Measurements from ENCODE around the gene SLC16A10.
"Not testable (repeated sequence)": the region's sequence is repeated elsewhere in the genome, so short reads cannot be mapped to it uniquely, and the experiment has no call there.

Gene SLC16A10

DNA sequence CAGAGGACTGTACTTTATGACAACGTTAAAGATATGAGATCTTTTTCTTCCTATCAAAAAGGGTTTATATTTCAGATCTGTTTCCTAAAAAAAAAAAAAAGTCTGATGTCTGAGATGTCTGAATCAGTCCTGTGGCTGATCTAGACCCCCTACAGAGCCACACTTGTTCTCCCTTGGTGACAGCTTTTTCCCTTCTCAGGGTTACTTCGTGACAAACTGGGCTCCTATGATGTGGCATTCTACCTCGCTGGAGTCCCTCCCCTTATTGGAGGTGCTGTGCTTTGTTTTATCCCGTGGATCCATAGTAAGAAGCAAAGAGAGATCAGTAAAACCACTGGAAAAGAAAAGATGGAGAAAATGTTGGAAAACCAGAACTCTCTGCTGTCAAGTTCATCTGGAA is 134.5 kb downstream of the SLC16A10 start:
- DNase-seq = no peak

DNA sequence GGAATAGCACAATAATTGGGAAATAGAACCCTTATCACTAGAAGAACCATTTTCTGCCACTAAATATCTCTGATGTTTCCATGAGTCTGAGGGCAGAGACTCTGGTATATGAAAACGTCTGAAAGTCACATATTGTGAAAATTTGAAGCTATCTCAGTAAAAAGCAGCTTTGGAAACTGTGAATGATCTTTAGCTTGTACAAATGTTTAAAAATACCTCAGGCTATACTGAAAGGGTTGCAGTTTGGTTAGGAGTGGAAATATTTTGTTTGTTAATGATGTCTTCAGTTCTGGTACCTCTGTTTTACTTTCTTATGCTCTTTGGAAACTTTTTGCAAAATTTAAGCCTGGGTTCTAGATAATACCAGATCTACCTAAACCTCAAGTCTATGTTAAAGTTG is 135.0 kb downstream of the SLC16A10 start:
- DNase-seq = no peak

DNA sequence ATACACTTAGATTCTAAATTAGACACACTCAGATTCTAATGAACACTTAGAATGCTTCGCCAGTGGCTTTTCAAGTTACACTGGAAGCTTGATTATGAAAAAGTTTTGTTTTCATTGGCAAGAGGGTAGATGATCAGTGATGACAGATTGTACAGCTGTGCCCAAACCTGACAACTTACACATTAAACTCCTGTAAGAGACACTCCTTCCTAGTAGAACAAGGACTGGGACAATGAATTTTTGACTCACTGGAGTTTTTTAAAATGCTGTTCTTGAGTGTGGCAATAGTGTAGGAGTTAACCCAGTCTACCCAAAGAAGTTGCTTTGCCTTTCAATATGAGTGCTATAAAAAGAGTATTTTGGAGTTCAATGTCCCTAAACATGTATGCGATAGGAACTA is 140.8 kb downstream of the SLC16A10 start:
- no peak for DNase-seq

DNA sequence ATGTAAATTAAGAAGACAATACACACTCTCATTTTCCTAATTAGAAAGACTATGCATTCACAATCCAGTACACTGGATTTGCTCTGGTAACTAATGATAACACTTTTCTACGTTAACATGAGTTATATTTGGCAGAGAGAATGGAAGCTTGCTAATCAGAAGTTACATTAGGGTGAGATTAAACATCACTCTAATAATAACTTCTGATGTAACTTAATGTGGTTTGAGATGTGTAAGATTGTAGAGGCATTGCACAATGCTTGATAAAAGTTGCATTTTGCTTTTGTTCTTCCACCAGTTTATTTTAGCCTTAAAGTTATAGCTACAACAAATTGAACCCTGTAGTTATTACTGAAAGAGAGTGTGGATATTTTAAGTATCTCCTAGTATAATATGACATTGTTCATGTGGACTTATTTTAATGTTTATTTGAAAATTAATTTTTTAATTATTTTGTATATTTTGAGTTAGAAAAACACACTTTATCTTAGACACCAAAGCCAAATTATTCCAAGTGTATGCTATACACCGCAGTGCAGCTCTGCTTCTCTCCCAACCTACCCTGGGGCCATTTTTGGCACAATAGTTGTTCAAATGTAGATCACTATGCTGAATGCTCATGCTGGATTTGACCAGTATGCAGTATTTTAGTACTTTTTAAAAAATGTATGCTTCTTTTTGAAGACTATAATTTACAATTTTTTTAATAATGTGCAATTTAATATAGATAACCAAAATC is 143.2 kb downstream of the SLC16A10 start:
- DNase-seq = no peak

DNA sequence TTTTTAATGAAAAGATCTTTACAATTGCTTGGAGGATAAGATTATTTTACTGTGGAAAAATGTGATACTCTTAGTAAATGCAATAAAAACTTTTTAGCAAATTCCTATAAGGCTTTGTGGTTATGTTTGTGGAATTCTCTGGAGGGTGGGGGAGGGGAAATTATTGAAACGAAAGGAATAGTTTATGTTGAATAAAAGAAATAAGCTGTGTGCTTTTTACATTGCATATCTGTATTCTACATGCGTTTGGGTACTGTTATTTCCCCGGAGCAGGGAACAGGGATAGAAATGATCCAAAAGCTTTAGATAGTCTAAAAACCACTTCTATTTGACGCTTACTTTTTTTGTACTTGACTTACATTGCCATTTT is 143.8 kb downstream of the SLC16A10 start:
- DNase-seq = no peak

DNA sequence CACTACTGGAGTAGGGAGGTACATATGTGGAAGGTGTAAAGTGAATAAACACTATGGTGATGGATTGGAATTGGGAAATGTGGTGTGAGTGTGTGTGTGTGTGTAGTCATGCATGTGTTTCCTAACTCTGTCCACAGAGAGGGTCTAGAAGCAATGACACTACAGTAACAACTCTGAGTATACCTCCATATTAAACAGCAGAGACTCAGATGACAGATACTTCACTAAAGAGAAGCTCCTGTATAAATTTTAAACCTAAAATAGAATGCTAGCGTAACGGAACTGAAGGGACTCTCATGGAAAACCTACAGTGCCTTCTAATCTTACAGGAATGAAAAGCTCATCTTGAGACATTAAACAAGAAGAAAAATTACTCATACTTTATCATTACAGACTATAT is 150.5 kb downstream of the SLC16A10 start:
- DNase-seq = no peak

DNA sequence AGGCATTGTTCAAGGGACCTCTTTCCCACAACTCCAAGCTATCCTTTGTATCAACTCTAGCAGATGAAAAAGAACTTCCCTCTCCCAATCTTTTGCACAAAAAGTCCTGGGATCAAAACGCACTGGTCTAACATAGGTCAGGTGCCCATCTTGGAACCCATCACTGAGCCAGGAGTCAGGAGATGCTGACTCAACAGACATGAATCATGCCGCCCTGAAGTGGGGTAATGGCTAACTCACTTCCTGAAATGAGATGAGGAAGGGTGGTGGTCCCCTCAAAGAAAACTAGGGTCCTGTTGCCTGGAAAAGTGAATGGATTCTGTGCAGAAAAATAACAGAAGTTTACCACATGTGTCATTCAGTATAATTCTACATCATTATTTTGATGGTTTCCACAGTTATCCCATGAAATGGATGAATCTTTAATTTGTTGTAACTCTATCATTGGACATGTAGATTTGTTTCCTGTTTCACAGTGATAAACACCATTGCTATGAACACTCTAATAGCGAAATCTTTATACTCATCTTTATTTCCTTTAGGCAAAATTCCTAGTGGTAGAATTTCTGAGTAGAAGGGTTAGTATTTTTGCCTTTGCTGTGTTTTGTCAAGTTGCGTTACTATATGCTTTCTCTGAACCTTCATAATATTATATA is 151.3 kb downstream of the SLC16A10 start:
- DNase-seq = no peak

DNA sequence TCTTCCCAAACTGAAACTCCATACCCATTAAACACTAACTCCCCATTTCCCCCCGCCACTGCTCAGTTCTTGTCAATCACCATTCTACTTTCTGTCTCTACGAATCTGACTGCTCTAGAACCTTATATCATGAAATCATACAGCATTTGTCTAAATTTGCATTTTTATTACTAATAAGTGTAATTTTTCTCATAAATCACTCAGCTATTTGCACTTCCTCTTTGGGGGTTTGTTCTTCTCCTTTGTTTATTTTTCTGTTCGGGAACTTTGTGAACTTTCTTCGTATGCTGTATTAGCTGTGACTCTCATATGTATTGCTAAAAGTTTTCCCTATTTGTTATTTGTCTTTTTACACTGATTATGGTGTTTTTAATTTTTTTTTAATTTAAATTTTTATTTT is 152.2 kb downstream of the SLC16A10 start:
- DNase-seq = no peak

DNA sequence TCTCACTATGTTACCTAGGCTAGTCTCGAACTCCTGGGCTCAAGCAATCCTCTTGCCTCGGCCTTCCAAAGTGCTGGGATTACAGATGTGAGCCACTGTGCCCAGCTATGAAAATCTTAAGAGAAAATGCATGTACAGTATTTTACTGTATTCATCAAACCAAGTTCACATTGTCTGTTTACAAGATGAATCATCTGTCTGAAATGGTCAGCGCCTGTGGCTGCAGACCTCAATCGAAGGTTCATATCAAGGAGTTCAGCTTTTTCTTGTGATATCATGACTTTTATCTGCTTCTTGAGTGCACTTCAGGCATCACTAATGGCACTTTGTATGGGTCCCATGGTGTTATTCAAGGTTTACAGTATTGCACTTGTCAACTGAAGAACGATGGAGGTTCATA is 155.1 kb downstream of the SLC16A10 start:
- no peak for DNase-seq

DNA sequence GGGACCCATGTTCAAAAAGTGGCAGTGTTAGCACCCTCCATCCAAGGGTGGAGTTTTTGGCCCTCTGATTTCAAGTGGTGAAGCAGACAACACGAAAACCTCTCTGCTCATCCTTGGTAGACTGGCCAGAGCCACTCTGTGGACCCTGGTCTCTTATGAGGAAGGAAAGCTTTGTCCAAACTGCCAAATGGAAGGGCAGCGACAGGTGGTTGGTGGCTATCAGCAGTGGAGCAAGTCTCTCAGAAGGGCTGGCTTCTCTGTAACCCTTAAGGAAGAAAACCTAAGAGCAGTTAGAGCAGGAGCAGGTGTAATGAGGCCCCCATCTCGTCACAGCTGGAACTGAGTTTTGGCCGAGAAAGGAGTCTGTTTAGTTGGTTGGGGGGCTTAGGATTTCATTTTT is 155.8 kb downstream of the SLC16A10 start:
- no peak for DNase-seq

DNA sequence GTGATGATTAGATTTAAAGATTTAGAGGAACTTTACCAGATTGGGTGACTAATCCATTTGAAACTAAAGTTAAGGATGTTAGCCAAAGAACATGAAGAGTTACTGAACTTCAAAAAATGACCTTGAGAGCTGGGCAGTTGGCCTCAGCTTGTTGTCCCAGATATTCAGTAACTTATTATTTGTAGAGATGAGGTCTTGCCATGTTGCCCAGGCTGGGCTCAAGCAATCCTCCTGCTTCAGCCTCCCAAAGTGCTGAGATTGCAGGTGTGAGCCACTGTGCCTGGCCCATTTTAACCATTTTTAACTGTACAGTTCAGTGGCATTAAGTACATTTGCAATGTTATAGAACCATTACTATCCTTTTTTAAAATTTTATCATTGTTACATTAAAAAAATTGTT is 161.5 kb downstream of the SLC16A10 start:
- DNase-seq = no peak

DNA sequence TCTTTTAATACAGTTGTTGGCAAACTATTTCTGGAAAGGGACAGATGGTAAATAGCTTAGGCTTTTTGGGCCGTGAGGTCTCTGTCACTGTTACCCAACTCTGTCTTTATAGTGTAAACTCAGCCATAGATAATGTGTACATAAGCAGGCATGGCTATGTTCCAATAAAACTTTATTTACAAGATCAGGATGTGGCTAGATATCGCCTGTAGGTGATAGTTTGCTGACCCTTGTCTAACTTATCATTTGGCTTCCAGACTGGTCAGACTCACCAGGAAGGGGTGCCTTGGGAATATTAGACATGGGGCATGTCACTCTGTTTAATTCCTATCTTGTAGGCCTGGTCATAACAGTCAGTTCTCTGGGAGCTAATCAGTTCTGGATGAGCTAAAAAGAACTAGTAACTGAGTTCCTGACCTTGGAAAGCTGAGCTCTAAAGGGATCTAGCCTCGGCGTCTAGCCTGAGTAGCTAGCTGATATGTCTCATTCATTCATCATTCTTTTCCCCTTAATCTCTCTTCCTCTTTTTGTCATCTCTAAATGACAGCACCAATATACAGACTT is 163.6 kb downstream of the SLC16A10 start:
- no peak for DNase-seq

DNA sequence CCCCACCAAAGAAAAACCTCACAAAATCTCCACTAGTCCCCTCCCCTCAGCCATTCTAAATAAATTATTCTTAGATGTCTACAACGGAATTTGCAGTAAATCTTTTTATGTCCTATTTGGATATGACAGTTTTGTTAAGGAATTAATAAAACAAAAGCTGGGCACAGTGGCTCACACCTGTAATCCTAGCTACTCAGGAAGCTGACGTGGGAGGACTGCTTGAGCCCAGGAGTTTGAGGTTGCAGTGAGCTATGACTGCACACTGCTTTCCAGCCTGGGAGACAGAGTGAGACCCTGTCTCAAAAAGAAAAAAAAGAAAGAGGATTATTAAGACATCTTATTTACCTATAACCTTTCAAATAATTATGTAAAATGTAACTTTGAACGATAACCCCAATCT is 165.4 kb downstream of the SLC16A10 start:
- DNase-seq = no peak

DNA sequence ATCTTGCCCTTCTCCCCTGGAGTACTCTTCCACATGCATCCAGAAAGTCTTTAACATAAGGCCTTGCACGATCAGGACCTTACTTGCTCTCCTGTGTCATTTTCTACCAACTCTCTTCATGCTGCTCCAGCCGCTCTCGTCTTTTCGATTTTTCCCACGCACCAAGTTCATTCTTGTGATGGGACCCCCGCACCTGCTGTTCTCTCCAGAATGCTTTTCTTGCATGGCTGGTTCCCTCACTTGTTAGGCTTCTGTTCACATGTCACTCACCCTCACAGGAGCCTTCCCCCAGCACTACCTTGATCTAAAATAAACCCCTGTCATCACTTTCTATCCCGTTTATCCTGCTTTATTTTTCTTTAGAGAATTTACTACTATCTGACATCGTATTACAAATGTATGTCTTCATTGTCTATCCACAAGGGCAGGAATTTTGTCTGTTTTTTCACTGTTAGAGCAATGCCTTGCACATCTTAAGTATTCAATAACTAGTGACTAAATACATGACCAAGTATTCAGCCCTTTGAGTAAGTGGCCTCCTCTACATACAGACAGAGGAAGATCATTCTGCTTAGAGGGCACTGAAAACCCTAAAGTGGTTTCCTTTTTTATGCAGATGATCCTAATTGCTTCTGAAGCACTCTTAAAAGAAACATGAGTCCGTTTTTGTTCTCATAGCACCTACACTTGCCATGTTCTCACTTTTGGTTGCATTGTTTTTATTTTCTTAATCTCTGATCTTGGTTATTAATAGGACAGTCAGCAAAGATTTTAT is 166.9 kb downstream of the SLC16A10 start:
- DNase-seq = no peak

DNA sequence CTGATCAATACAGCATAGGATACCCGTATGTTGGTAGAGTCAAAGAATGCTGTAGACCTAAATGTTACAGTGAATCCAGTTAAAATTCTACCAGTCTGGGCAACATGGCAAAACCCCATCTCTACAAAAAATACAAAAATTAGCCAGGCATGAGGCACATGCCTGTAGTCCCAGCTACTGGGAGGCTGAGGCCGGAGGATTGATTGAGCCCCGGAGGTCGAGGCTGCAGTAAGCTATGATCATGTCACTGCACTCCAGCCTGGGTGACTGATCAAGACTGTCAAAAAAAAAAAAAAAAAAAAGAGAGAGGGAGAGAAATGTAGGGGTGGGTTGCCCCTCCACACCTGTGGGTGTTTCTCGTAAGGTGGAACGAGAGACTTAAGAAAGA is 167.5 kb downstream of the SLC16A10 start:
- no peak for DNase-seq

DNA sequence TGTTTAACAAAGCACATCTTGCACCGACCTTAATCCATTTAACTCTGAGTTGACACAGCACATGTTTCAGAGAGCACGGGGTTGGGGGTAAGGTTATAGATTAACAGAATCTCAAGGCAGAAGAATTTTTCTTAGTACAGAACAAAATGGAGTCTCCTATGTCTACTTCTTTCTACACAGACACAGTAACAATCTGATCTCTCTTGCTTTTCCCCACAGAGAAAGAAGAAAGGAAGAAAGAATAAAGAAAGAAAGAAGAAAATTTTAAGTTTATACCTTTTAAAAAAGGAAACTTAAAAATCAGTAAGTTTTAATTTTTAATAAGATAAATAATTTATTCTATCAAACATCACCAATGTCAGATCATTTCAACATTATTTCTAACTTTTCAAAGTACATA is 168.5 kb downstream of the SLC16A10 start:
- not testable (repeated sequence) for DNase-seq

DNA sequence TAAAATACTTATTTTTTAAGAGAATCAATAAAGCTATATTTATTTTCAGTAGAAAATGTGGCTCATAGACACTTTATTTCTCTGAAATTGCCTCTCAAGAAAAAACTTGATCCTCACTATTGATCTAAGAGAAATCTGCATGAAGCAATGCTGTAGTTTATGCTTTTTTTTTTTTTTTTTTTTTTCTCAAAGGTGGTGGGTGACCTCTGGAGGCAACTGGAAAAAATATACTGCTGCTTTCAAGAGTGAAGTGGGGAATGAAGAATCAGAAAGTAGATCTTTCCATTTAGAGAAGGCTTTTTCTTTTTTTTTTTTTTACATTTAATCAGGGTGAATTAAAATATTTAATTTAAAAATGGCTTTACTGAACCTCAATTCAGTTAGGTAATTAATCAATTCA is 169.3 kb downstream of the SLC16A10 start:
- DNase-seq = no peak

DNA sequence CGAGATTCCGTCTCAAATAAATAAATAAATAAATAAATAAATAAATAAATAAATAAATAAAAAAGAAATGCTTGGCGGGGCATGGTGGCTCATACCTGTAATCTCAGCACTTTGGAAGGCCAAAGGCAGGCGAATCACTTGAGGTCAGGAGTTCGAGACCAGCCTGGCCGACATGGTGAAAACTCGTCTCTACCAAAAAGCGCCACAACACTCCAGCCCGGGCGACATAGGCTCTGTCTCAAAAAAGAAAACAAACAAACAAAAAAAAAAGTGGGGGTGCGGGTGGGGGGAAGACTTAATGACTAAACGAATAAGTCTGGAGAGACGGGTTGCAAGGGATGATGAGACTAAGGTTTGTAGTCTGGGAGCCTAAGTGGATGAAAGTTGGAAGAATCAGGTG is 170.7 kb downstream of the SLC16A10 start:
- DNase-seq = no peak

DNA sequence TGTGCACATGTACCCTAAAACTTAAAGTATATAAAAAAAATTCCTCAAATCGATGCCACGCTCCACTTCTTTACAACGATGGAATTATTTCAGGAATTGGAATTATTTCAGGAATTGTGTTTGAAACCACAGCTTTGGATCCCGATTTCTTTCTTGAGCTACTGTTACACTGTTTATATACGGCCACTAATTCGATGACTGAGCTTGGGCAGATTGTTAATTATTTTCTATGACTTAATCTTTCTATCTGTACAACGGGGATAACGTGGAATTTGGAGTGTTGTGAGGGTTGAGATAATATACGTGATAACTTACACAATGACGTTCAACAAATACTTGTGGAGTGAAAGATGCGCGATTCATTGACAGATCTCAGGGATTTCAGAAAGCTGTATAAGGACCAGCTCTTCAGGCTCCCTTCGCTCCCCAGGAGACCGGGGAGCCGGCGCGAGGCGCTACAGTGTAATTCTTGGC is 171.3 kb downstream of the SLC16A10 start:
- DNase-seq = no peak

DNA sequence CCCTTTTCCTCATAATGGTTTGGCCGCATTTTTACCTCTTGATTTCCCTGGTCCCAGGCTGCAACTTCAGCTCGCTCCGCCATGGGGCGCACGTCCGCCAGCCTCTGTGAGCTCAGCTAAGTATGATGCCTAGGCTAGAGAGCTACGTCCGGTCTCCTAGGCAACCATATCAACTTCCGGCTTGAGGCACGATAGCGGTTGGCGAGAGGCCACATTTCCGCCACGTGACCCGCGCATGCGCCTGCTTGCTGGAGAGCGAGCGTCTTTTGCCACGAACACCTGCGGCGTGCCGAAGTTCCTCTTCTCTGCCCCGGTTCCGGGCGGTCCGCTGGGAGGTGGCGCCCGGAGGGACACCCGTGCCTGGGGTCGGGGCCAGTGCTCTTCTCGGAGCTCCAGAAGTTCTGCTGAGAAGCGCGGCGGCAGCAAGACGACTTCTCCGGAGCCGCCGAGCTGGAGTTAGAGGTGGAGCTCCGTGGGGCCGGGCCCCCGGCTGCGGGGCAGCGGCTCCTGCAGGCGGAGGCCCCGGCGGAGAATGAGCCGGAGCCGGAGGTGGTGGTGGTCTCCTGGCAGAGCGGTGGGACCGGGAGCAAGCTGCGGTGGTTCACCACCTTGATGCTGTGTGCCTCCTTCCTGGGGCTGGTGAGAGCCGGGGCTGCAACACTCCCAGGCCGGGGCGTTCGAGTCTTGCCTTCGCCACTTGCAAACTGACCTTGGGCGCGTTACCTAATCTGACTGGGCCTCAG is 172.0 kb downstream of the SLC16A10 start:
- DNase-seq = peak; percentile 99

DNA sequence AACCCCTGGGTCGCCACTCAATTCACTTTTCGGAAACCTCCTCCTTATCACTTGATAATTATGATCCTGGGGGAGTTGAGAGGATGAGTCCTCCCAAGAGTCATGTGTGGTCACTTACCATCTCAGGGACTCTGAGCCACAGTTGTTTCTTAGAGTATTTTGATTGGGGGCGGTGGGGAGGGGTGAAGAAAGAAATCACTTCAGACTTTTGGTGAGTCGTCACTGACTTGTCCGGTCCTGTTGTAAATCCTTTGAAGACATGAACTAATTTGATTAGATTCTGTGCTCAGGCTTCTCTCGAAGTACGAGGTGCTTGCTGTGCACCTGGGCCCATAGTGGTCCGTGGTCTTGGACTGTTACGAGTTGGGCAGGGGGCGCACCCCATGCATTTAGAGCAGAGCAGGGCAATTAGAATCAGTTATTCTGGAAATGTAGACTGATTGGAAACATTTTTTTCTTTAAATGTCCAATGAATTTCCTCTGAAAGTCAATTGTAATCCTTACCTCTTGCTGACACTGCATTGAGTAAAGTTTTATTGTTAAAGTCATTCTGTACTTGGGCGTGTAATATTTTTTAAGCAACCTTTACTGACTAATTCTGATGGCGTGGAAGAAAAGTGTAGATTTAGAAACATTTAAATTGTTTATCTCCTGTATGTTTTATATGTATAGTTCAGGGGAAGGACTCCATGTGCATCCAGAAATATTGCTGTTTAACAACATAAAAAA is 173.4 kb downstream of the SLC16A10 start:
- no peak for DNase-seq

DNA sequence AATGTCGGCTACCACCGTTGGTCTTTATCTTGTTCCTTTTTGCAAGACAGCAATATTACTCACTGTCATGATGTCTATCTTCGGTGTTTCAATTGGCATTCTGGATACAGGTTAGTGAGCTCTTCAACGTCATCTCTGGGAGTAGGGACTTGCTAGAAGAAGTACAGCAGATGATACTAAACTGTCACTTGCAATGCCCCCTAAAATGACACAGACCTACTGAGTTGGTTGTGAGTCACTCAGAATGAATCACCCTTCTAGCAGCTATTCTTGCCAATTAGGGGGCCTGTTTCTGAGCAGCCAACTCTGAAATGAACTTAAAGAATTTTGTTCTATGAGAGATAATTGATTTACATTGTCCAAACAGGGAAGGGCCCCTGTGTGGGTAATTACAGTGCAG is 176.5 kb downstream of the SLC16A10 start:
- no peak for DNase-seq
